Spinal cord (tissue), 10 donors: ENCODE measurements around the gene NCBP2. TPM values are rescaled to one million over a fixed set of nuclear protein-coding genes. Genes with fewer than 3 reads are reported as not detected.

ENCODE experiments used
- DNase-seq, 6 donors: peaks; one replicate each; pipeline versions ENCODE4 v3.0.0 to v3.0.0-alpha.2; 2013 to 2015; ENCODE audit warnings: low spot score in 6 of 6, low read depth in 4 of 6
- H3K27ac ChIP-seq: one replicate; pipeline ENCODE4 v1.5.1; 2013; ENCODE audit warnings: low read depth, low read length, control low read depth
- H3K27me3 ChIP-seq: one replicate; pipeline ENCODE4 v1.6.1; 2013; ENCODE audit warnings: low read length; ENCODE audit not compliant: control insufficient read depth, insufficient read depth
- H3K36me3 ChIP-seq: one replicate; pipeline ENCODE4 v1.6.1; 2013; ENCODE audit warnings: low read length; ENCODE audit not compliant: control insufficient read depth, insufficient read depth
- H3K4me1 ChIP-seq: one replicate; pipeline ENCODE4 v1.6.1; 2013; ENCODE audit warnings: low read length; ENCODE audit not compliant: control insufficient read depth, insufficient read depth
- H3K4me3 ChIP-seq: one replicate; pipeline ENCODE4 v1.5.1; 2013; ENCODE audit warnings: low read depth, low read length, control low read depth
- H3K9me3 ChIP-seq: one replicate; pipeline ENCODE4 v1.6.1; 2013; ENCODE audit warnings: low read length; ENCODE audit not compliant: control insufficient read depth, insufficient read depth
- WGBS: methylation state at CpG from one replicate; pipeline ENCODE4 v1.1.5; 2013; ENCODE audit warnings: missing lambda C conversion rate; ENCODE audit not compliant: insufficient coverage; 5-methylcytosine and 5-hydroxymethylcytosine counted together
- polyA plus RNA-seq, 2 donors: library from polyadenylated mRNA; unstranded; fragments of 120-200 nt; gene quantifications; one replicate each; pipeline ENCODE4 v1.2.1, GENCODE V29; 2013; ENCODE audit not compliant: insufficient read length in 2 of 2
- total RNA-seq, 2 donors: library from RNA; depleted of rRNA in 1 of 2; stranded (reverse); fragments of 120-200 nt in 1 of 2; fragments of >200 nt in 1 of 2; gene quantifications; one replicate each; pipeline versions ENCODE4 v1.2.3 to v1.2.4, GENCODE V29; 2013 to 2014
- donor health status: healthy.

NCBP2 gene
- total and polyA plus RNA-seq, 4 donors = 53.3 to 143 (median 94.1) TPM

- H3K9me3 ChIP-seq = no peaks in the 10 kb centered on the region
- no peaks in the 10 kb centered on the region for H3K27me3 ChIP-seq
- H3K27ac ChIP-seq = no peak overlapping the region
- no peaks in the 10 kb centered on the region for H3K4me1 ChIP-seq
- no peak for DNase-seq
- no peaks in the 10 kb centered on the region for H3K36me3 ChIP-seq
- WGBS = 95% methylated on average over 5 of the region's 13 CpGs
- no peak overlapping the region for H3K4me3 ChIP-seq
These were observed 47.6 kb downstream of the NCBP2 start for GRCh38 chr3:196894557-196895295.

- 95% methylated on average over 5 of the region's 6 CpGs for WGBS
- no peak overlapping the region for H3K4me3 ChIP-seq
- H3K27ac ChIP-seq = no peak overlapping the region
- peaks cover 8% of the 10 kb centered on the region for H3K36me3 ChIP-seq
- H3K4me1 ChIP-seq = no peaks in the 10 kb centered on the region
- H3K9me3 ChIP-seq = no peaks in the 10 kb centered on the region
- DNase-seq = no peak
- H3K27me3 ChIP-seq = no peaks in the 10 kb centered on the region
These were observed 52.3 kb downstream of the NCBP2 start for GRCh38 chr3:196889844-196890708.

GRCh38 chr3:196886144-196886543 lies 56.2 kb downstream of the NCBP2 start:
- Histone ChIP-seq H3K4me3 (no peak overlapping the region), H3K9me3 (no peaks in the 10 kb centered on the region), H3K27me3 (no peaks in the 10 kb centered on the region), H3K4me1 (no peaks in the 10 kb centered on the region), H3K27ac (no peak overlapping the region), H3K36me3 (peaks cover 8% of the 10 kb centered on the region)
- no peak for DNase-seq
- 90% methylated on average over 2 of the region's 4 CpGs for WGBS

Other genes starting within 250 kb of the NCBP2 start
- 1 to 10 TPM; 5.8 to 9.4 TPM for gene CEP19, start 230.3 kb downstream of the NCBP2 start, total RNA-seq
- gene CEP19, start 230.3 kb downstream of the NCBP2 start, polyA plus RNA-seq = 10 to 100 TPM; 11.2 to 11.7 TPM
- gene PIGX, start 230.2 kb downstream of the NCBP2 start, total RNA-seq = 10 to 100 TPM; 40.6 to 55.6 TPM
- 10 to 100 TPM; 46.9 to 52.5 TPM for gene PIGX, start 230.2 kb downstream of the NCBP2 start, polyA plus RNA-seq
- 10 to 100 TPM; 36.9 to 57.7 TPM for gene PAK2, start 202.7 kb downstream of the NCBP2 start, total RNA-seq
- 10 to 100 TPM; 57.2 to 82.5 TPM for gene PAK2, start 202.7 kb downstream of the NCBP2 start, polyA plus RNA-seq
- gene SENP5, start 74.6 kb downstream of the NCBP2 start, total RNA-seq = 10 to 100 TPM; 41.8 to 64.9 TPM
- gene SENP5, start 74.6 kb downstream of the NCBP2 start, polyA plus RNA-seq = 10 to 100 TPM; 29.0 to 38.4 TPM
- gene PIGZ, start 26.3 kb upstream of the NCBP2 start, total RNA-seq = 1 to 10 TPM; 3.0 to 4.6 TPM
- gene PIGZ, start 26.3 kb upstream of the NCBP2 start, polyA plus RNA-seq = 10 to 100 TPM in 1 of 2 donors, 1 to 10 TPM in 1; 9.1 to 15.0 TPM
- gene MELTF, start 87.3 kb upstream of the NCBP2 start, total RNA-seq = 1 to 10 TPM; 3.9 to 6.0 TPM
- 10 to 100 TPM in 1 of 2 donors, 1 to 10 TPM in 1; 9.4 to 11.6 TPM for gene MELTF, start 87.3 kb upstream of the NCBP2 start, polyA plus RNA-seq